Skin epidermis (tissue), 12 donors: ENCODE results near the gene GNAI1.
A peak's percentile ranks its signal among the peaks of the same experiment; 100 is the strongest.
"Not testable (repeated sequence)": the region's sequence is repeated elsewhere in the genome, so short reads cannot be mapped to it uniquely, and the experiment has no call there.

Experiments used
- H3K27ac ChIP-seq, 21 experiments: fragments of 200-600 bp; sonication (generic) in 11 of 21; one replicate each; pipeline ENCODE4 v1.5.0; 2020; ENCODE audit warnings: mild to moderate bottlenecking in 3 of 21, inconsistent platforms in 2 of 21, moderate library complexity in 2 of 21
- H3K4me3 ChIP-seq, 7 experiments: fragments of 200-600 bp; sonication (generic) in 2 of 7; one replicate each; pipeline ENCODE4 v1.5.0; 2020; ENCODE audit warnings: inconsistent platforms in 2 of 7, mild to moderate bottlenecking in 2 of 7, moderate library complexity in 1 of 7

The GNAI1 gene

DNA sequence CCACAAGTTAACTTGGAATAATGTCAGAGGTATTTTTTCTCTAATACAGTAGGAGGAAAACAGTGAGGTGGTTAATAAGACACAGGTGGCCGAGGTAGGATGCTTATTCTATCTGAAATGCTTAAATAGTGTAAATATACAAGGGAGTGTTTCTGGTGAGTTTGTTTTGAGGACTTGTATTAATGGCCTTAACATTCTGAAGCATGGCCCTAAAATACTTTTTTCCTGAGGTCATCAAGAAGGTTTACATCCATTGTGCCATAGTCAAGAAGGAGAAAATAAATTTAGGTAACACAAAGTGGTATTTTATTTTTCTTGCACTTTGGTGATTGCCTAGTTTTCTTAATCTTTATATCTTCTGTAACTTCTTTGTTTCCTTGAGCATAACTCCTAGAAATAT is 18.8 kb downstream of the GNAI1 start:
- Histone ChIP-seq H3K4me3 (no peak overlapping the region), H3K27ac (no peak overlapping the region)

GRCh38 chr7:80154656-80155333 is 20.2 kb downstream of the GNAI1 start:
- Histone ChIP-seq H3K4me3 (no peak overlapping the region), H3K27ac (no peak overlapping the region)

DNA sequence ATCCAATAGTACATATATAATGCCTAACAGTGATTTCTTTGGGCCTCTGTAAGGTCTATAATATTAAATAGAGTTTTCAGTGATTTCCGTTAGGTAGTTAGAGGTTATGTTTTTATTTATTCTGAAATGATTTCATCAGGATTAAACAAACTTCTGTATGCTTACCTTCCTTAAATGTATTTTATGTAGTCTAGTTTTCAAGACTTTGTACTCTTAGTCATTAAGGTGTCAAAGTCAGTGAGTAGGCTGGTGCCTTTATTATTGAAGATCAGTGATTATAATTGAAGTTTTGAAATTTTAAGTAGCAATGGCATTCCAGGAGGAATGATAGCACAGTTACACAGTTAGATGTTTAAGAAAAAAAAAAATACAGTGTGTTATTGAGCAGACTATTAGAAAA is 20.7 kb downstream of the GNAI1 start:
- Histone ChIP-seq H3K4me3 (no peak overlapping the region), H3K27ac (no peak overlapping the region)

DNA sequence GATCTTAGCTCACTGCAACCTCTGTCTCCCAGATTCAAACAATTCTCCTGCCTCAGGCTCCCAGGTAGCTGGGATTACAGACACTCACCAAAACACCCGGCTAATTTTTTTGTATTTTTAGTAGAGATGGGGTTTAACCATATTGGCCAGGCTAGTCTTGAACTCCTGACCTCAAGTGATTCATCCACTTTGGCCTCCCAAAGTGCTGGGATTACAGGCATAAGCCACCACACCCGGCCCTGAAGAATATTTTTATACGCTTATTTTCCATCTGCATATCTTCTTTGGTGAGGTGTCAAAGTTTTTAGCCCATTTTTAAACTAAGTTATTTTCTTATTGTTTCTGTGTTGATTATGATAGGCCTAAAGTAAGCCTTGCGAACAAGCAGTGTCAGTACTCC is 23.1 kb downstream of the GNAI1 start:
- not testable (repeated sequence) for H3K27ac ChIP-seq, H3K4me3 ChIP-seq

GRCh38 chr7:80159802-80160201 is 25.2 kb downstream of the GNAI1 start:
- H3K27ac ChIP-seq = no peak overlapping the region
- H3K4me3 ChIP-seq = no peak overlapping the region

- peak overlapping the region in 1 of 21 experiments; percentile 21 for H3K27ac ChIP-seq
- no peak overlapping the region for H3K4me3 ChIP-seq
Observed at GRCh38 chr7:80161466-80161865, 26.8 kb downstream of the GNAI1 start.

DNA sequence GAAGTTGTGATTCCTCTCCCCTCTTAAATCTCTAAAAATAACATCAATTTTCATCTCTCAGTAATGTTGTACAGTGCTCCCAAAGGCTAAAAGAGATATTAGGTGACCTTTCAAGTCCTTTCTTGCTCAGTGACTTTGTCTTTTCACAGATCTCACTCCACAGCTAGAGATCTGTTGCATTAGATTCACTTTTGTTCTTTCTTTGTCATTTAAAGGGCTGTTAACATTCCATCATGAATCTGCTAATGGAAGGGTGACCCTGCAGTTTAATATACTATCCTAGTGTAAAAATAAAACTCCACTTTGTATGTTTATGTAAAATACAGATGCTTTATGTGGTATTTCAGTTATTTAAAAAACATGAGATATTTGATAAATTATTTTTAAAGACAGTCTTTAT is 30.5 kb downstream of the GNAI1 start:
- Histone ChIP-seq H3K4me3 (no peak overlapping the region), H3K27ac (no peak overlapping the region)

DNA sequence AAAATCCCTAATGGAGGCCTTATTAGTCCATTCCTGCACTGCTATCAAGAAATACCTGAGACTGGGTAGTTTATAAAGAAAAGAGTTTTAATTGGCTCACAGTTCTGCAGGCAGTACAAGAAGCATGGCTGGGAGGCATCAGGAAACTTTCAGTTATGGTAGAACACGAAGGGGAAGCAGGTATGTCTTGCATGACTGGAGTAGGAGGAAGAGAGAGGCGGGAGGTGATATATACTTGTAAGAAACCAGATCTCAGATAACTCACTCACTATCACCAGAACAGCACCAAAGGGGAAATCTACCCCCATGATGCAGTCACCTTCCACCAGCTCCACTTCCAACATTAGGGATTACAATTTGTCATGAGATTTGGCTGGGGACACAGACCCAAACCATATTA is 35.8 kb downstream of the GNAI1 start:
- Histone ChIP-seq H3K27ac (no peak overlapping the region), H3K4me3 (no peak overlapping the region)

DNA sequence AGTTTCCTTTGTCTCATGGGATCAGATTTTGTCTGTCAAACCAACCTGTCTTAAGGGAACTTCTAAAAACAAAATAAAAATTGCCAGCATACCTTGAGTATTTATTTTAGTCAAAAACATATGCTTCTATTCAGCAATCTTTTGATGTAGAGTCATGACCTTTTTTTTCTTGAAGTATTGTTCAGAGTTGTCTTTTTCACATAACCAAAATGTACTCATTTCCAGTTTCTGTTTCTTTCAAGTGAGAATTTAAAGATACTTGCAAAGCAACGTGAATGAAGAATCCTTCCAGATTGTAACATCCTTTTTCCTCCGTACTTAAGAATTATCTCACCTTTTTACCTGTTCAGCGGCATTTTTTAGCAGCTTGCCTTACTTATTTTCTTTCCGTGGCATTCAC is 37.8 kb downstream of the GNAI1 start:
- no peak overlapping the region for H3K27ac ChIP-seq
- no peak overlapping the region for H3K4me3 ChIP-seq

DNA sequence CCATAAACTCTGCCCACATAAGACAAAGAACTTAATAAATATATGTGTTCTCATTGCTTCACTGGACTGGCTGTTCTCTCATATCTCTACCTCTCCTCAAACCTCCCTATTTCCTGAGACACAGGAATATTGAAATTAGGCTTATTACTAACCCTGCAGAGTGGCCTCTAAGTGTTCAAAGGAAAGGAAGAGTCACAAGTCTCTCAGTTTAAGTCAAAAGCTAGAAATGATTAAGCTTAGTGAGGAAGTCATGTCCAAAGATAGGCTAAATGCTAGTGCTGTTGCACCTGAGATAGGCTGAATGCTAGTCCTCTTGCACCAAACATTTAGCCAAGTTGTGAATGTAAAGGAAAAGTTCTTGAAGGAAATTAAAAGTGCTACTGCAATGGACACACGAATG is 41.1 kb downstream of the GNAI1 start:
- Histone ChIP-seq H3K4me3 (no peak overlapping the region), H3K27ac (no peak overlapping the region)

DNA sequence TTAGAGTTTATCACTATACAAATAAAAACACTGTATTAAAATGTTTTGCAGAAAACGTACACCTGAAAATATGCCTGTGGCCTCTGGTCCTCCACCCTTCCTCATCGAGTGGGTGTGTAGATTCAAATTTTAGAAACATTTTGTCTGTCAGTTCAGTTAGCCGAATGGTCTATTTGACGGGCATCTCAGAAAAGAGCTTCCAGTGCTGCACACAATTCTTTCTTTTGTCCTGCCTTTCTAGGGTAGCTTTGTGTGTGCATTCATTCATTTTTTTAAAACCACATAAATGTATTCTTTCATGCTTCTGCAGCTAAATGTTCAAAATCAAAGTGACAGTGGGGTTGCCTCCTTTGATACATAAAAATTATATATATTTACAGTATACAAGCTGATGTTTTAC is 46.8 kb downstream of the GNAI1 start:
- no peak overlapping the region for H3K4me3 ChIP-seq
- H3K27ac ChIP-seq = no peak overlapping the region

GRCh38 chr7:80182630-80183276 is 48.1 kb downstream of the GNAI1 start:
- Histone ChIP-seq H3K4me3 (no peak overlapping the region), H3K27ac (no peak overlapping the region)

DNA sequence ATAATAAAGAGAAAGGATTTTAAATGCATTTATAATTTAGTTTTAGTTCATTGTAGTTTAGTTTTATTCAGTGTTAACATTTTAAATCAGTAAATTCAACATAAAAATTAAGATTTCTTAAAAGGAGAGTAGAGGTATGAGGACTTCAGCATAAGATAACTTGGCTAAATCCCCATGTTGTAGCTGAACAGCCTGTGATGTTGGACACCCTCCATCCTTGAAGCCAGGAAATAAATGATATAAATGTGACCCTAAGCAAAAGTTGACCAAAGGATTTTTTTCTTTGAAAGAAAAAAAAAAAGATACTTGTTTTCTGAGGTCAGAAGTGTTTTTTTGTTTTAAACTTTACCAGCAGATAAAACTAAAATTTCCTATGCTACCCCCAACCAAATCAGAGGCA is 48.7 kb downstream of the GNAI1 start:
- H3K4me3 ChIP-seq = no peak overlapping the region

GRCh38 chr7:80183900-80184685 is 49.5 kb downstream of the GNAI1 start:
- H3K4me3 ChIP-seq = no peak overlapping the region
- no peak overlapping the region for H3K27ac ChIP-seq

More for the DNA sequence above, 48.7 kb downstream of the GNAI1 start:
- H3K27ac ChIP-seq = no peak overlapping the region

GRCh38 chr7:80184693-80185092 is 50.1 kb downstream of the GNAI1 start:
- Histone ChIP-seq H3K27ac (no peak overlapping the region), H3K4me3 (no peak overlapping the region)

DNA sequence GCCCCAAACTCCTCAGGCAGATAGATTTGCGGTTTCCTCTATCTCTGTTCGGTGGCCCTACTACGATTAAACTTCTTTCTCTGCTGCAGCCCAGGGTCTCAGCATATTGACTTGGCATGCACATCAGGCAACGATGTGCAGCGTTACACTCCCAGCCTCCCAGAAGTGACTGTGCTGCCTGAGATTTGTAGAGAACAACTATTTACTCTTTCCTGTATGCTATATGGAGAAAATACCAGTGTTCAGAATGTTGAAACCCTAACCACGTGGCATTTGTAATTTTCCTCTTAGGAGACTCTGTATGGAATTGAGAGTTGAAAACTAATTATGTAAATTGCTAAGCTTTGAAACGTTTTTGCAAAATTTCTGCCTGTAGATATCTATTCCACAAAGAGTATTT is 50.9 kb downstream of the GNAI1 start:
- H3K4me3 ChIP-seq = no peak overlapping the region
- H3K27ac ChIP-seq = no peak overlapping the region

DNA sequence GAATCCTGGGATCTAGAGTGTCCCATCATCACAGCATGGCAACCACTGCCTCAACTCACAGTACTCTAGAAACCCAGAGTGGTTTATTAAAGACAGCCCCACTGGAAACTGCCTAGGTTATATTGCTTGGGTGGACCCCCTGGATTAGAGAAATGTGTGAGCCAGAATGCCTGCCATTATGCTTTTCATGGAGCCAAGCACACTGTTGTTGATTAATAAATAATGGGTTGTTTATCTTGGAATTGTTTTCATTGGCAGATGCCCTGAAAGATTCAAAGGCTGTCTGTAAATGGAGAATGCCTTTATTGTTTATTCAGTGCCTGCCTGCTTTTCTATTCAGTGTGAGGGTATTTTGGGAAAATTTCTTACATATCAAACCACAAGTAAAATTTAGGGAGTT is 52.1 kb downstream of the GNAI1 start:
- H3K4me3 ChIP-seq = no peak overlapping the region

GRCh38 chr7:80187279-80187678 is 52.6 kb downstream of the GNAI1 start:
- H3K4me3 ChIP-seq = no peak overlapping the region
- H3K27ac ChIP-seq = peak overlapping the region in 2 of 21 experiments; percentile 29 to 31

More for the DNA sequence above, 52.1 kb downstream of the GNAI1 start:
- H3K27ac ChIP-seq = no peak overlapping the region

DNA sequence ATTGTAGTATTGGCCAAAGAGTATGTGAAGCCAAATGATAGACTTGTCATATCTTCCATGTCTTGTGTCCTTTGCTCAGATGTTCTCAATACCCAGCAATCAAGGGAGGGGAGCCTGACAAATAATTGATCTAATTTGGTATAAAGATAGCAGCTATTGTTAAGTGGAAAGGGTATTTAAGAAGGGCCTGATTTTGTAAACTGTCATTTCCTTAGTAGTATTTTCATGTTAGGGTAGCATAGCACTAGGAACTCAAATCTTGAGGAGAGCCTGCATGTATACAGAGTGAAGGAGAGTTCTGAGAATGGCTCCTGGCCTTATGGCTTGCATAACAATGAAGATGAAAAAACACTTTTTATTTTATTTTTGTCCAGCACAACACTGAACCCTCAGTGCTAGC is 53.1 kb downstream of the GNAI1 start:
- H3K27ac ChIP-seq = peak overlapping the region in 1 of 21 experiments; percentile 29
- H3K4me3 ChIP-seq = no peak overlapping the region

DNA sequence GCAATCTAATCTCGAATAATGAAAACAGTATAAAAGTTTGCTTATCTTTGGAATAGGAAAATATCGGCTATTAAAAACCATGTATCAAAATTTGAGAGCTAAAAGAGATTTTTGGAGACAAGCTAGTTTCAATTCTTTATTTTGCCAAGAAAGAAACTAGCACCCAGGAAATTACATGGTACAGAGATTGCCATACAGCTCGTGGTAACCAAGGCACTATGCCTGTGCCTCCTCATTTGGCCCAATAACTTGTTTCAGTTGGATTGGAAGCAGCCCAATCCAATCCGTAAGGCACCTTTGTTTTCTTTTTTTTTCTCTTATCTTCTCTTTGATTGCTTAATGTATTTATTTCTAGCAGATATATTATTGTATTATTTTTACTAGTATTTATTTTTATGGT is 55.0 kb downstream of the GNAI1 start:
- Histone ChIP-seq H3K27ac (no peak overlapping the region), H3K4me3 (no peak overlapping the region)

- Histone ChIP-seq H3K4me3 (no peak overlapping the region), H3K27ac (no peak overlapping the region)
Observed at GRCh38 chr7:80197627-80198026, 63.0 kb downstream of the GNAI1 start.
